ENCODE data around the gene PKD1L1.

- TF ChIP-seq EP300 (IDR thresholded peaks at IDR 0.05) (no peak), POLR2AphosphoS5 (IDR thresholded peaks at IDR 0.05) (peak in 1 of 2 donors; percentile 30), CTCF (IDR thresholded peaks at IDR 0.05) (no peak)
Observed at GRCh38 chr7:47786557-47787248, 161.6 kb downstream of the PKD1L1 start.
